ENCODE measurements around the gene LRCH3. TPM values are rescaled to one million over a fixed set of nuclear protein-coding genes. Genes with fewer than 3 reads are reported as not detected.

The LRCH3 gene
- total RNA-seq, 1 donor from 2014 or later, result 77.0 TPM

DNA sequence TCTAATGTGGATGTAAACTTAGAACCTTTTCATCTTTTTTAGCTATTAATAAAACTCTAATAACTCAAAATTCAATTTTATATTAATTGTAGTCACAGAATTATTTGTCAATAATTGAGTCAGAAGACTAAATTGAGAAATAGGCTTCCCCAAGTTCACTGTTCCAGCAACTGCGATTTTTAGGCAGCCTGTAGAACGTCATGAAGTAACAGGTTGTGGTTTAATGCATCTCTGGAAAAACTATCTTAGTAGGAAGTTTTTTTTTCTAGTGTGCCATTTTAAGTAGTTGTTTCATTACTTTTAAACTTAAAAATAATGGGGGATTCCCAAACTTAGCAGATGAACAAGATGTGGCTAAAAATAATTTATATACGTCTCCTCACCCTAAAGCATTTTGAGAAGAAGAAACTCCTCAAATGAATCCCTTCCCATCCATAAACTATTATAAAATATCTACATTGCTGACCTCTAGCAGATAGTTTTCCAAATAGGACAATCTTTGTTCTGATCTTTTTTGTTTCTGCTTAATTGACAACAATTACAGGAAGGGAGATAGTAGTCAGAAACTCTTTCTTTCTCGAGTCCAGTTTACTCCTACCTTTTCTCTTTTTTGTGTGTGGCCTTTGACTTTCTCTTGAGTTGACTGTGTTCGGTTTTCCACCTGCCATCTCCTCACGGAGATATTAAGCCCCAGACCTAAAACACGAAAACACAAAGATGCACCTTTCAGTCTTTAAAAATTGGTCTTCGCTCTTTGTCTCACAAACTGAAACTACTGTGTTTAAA lies 43.1 kb downstream of the LRCH3 start:
- DNase-seq (ENCODE audit: low read depth in 2 of 2), result no peak

- no peak for DNase-seq (ENCODE audit: low read depth in 2 of 2)
Measured at GRCh38 chr3:197835509-197835908, 44.5 kb downstream of the LRCH3 start.

DNA sequence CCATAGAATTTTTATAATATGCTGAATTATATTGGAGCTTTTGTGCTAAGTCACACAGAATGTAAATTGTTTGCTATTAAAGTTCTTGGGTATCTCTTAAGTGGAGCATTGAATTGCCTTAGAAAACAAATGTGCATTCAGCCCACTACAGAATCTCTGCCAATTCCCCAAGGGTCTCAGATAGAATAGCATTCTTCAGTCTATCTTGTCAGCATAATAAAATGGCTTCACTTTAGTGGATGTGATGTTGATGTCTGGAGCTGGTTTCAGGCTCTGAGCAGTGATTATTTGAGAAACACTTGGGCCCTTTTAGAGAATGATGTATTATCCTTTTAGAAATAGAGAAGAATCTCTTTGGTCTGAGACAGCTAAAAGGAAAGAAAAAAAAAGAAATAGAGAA lies 45.2 kb downstream of the LRCH3 start:
- DNase-seq (ENCODE audit: low read depth in 2 of 2), result no peak

GRCh38 chr3:197837282-197837681 lies 46.2 kb downstream of the LRCH3 start:
- no peak for DNase-seq (ENCODE audit: low read depth in 2 of 2)

GRCh38 chr3:197841789-197842188 lies 50.7 kb downstream of the LRCH3 start:
- DNase-seq (ENCODE audit: low read depth in 2 of 2), result no peak

DNA sequence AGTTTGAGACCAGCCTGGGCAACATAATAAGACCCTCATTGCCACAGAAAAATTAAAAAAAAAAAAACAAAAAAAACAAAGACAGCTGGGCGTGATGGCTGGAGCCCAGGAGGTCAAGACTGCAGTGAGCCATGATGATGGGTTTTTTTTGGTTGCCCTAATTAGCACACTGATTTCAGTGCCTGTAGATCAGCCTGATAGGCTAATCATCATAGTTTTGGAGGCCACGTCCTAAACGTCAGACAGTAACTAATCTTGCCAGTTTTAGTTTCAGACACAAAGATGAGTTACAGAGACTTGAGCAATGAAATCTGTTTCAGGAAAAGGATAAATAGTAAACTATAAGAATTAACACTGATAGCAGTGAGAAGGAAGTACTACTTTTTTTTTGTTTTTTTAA lies 55.4 kb downstream of the LRCH3 start:
- no peak for DNase-seq (ENCODE audit: low read depth in 2 of 2)

DNA sequence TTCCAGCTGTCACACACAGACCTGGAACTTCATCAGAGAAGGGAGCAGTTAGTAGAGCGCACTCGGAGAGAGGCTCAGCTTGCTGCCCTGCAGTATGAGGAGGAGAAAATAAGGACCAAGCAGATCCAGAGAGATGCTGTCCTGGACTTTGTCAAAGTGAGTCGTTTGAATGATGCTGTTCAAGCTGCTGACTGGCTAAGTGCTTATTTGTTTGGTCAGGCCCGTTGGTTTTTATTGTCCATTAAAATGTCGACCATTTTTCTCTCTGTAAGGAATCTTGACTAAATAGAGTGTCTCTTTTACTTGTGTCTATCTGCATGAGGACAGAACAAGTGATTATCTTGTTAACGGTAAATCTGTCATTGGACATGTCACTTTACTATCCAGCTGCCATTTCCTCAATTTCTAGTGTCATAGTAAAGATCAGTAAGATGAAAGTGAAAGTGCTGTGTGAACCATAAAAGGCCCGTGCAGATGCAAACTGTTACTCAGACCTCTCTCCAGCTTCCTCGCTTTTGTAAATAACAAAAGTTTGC lies 56.9 kb downstream of the LRCH3 start:
- peak; percentile 56 to 79 for DNase-seq (ENCODE audit: low read depth in 2 of 2)

DNA sequence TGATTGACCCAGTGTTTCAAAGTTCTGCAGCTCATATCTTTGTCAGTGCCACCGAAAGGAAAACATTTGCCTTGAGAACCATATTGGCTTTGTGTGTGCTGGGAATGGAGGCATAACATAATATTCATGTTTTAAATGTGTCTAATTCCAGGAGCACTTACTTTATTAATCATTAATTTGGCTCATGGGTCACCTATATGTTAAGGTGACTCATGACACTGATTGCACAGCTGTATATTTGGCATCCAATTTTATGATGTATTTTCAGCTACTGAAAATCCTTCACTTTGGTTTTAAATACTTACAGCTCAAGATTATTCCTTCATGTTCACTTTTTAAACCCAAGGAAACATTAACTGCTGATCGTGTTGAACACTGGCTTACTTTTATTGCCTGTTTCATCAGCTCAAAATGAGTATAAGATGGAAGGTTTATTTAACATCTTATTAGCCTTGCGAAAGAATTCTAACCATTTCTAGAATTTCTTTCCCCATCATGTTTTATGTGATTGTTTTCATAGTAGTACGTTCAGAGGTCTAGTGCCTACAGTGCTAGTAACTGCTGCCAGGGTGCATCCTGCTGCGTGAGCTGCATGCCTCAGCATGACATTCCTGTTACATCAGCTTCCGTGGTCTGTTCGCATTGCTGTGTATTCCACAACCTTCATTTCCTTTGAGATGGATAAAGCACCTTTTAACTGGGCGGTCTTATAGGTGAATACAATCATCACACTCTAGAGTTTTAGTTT lies 63.7 kb downstream of the LRCH3 start:
- peak; percentile 69 to 93 for DNase-seq (ENCODE audit: low read depth in 2 of 2)

- DNase-seq (ENCODE audit: low read depth in 2 of 2), result no peak
Measured at GRCh38 chr3:197855571-197855970, 64.5 kb downstream of the LRCH3 start.

DNA sequence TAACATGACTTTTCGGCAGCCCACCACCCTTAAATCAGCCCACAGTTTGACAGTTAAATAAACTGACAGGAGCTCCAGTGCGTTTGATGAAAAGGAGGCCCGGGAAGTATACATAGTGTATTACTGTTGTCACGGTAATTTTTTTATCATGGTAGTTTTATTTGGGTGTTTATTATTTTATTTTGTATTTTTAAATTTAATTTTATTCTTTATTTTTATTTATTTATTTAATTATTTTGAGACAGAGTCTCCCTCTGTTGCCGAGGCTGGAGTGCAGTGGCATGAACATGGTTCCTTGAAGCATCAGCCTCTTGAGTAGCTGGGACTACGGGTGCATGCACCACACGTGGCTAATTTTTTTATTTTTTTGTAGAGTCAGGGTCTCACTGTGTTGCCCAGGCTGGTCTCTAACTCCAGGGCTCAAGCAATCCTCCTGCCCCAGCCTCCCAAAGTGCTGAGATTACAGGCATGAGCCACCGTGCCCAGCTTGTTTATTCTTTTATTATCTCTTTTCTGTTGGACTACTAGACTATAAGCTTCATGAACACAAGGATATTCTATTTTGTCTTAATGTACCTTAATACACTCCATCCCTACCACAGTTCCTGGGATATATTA lies 65.3 kb downstream of the LRCH3 start:
- DNase-seq (ENCODE audit: low read depth in 2 of 2), result no peak

- DNase-seq (ENCODE audit: low read depth in 2 of 2), result no peak
Measured at GRCh38 chr3:197858133-197858532, 67.1 kb downstream of the LRCH3 start.

- DNase-seq (ENCODE audit: low read depth in 2 of 2), result no peak
Measured at GRCh38 chr3:197858598-197858997, 67.5 kb downstream of the LRCH3 start.

DNA sequence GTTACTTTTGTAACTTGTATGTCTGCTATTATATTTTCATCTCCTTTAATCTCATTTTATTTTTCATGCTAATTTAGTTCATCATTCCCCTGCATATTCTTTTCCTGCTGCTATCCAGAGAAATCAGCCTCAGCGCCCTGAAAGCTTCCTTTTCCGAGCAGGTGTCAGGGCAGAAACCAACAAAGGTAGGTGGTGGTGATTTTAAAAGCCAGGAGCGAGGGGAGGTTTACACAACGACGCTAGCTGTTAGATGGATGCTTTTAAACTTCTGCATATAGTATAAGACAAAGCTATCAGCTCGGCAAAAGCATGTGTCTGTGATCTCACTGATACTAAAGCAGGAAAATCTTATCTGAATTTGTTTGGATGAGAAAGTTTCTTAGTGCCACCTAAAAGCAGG lies 75.0 kb downstream of the LRCH3 start:
- DNase-seq (ENCODE audit: low read depth in 2 of 2), result no peak

DNA sequence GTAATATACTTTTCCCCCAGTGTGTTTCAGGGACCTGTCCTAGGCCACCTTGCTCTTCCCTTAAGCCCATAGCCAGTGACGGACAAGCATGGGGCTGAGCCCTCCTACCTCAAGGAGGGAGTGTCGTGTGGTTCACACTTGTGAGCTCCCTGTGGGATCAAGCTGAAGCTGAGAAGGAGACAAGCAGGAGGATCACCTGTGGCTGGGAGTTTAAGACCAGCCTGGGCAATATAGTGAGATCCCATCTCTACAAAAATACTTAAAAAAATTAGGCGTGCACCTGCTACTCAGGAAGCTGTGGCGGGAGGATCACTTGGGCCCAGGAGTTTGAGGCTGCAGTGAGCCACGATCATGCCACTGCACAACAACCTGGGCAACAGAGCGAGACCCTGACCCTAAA lies 82.3 kb downstream of the LRCH3 start:
- DNase-seq (ENCODE audit: low read depth in 2 of 2), result no peak

- DNase-seq (ENCODE audit: low read depth in 2 of 2), result no peak
Measured at GRCh38 chr3:197874064-197874463, 83.0 kb downstream of the LRCH3 start.

- DNase-seq (ENCODE audit: low read depth in 2 of 2), result no peak
Measured at GRCh38 chr3:197874653-197875052, 83.6 kb downstream of the LRCH3 start.

DNA sequence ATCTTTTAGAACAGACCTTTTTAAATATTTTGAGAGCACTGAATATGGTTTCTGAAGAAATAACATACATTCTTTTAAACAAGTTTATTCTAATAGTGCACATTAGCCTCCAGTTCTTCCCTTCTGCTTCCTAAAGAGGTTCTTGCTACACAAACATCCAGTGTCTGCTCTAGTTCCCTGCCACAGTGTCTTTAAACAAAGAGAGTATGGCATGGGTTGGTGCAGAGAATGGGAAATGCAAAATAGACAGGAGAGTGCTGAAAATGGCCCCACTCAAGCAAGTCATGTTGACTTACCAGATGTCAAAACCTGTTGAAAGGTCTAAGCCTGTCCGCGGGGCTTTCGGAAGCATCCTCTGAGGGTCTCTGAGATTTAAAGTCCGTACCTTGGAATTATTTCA lies 86.8 kb downstream of the LRCH3 start:
- no peak for DNase-seq (ENCODE audit: low read depth in 2 of 2)

DNA sequence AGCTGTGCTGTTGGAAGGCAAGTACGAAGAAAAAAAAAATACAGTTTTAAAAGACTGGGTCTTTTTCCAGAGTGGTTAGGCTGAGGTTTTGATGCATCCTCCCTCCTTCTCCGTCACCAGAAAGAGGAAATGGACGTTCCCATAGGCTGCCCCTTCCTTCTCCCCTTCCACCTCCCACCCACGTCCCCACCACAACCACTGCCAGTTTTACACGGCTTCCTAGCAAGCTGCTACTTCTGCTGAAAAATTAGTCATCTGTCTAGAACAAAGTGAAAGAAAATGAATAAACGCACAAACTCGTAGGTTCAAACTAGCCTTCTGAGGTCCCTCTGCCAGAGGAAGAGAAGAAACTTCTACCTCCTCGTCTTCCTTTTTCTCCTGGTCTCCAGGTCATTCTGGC lies 87.4 kb downstream of the LRCH3 start:
- DNase-seq (ENCODE audit: low read depth in 2 of 2), result no peak

DNA sequence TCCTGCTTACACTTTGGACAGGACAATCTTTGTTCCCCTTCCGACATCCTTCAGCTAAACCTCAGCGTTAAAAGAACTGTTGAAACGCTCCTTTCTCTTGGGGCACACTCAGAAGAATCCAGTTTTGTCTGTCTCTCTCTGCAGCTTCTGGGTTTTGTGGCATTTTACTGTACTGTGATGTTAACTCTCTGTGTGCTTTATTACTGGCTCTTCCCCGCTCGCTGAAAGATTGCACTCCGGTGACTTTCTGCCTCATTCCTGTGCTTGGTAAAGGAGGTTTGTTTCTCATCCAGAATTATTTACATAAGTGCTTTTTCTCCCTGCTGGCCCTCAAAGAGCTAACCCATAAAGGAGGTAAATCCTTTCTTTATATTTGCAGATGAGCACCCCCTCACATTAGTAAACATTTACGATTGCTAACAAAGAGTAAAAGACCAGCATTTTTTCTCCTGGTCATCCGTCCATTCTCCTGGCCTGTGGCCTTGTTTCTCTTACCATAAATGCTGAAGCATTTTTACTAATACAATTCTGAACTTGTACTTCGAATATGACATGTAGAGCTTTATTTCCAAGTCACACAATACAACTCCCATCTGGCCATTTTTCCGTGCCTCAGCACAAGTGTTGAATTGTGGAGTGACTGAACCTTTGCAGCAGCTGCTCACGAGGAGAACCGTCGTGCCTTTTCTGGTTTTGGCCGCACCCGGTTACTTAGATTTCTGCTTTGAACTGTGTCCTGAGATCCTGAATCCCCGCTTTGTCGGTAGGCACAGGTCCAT lies 89.6 kb downstream of the LRCH3 start:
- DNase-seq (ENCODE audit: low read depth in 2 of 2), result no peak

DNA sequence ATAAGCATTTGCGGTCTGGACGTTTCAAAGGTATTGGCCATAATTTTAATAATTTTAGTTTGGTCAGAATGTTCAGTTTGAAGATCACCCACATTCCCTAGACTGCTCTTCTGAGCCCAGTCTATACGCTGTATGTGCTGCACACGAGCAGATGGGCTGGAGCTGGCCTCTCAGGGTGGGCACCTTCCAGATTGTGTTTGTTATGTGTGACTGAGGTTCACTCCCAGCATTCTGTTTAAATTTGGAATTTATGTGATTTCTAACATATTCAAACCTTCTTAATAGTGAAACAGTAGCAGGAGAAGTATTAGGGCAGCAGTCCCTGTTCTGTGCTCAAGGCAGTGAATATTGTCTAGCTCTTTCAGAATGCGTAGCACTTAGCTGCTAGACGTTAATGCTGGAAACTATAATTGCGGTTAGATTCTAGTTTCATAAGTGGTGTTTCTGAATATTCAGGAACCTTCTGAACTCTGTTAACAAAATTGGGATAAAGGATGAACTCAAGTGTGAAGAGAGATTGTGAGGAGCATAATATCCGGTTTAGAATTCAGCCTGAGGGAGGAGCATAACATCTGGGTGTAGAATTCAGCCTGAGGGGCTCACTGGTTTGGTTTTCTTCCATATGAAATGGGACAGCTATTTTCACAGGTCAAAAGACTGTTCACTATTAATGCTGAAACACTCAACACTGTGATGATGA lies 90.4 kb downstream of the LRCH3 start:
- DNase-seq (ENCODE audit: low read depth in 2 of 2), result no peak

GRCh38 chr3:197881970-197882338 lies 90.9 kb downstream of the LRCH3 start:
- no peak for DNase-seq (ENCODE audit: low read depth in 2 of 2)

Data from lung microvascular endothelial cell (primary cell).